K562 (cell line): ENCODE results near the gene GRAMD2A. TPM values are rescaled to one million over a fixed set of nuclear protein-coding genes. Genes with fewer than 3 reads are reported as not detected.

Experiments used
- polyA plus RNA-seq, 8 experiments: library from polyadenylated mRNA; depleted of rRNA in 4 of 8; stranded (reverse) in 5 of 8; unstranded in 3 of 8; fragments of >200 nt; fragmentation: Nextera tagmentation in 2 of 8; fragmentation: Illumina TruSeq in 1 of 8; extraction: Ambion mirVana in 2 of 8; extraction: Trizol in 1 of 8; gene quantifications; 2 replicates each; pipeline versions ENCODE4 v1.2.1 to v1.2.3, GENCODE V29; 2011 to 2014; ENCODE audit warnings: inconsistent platforms in 1 of 8, missing spikeins in 1 of 8
- total RNA-seq, 7 experiments: library from RNA; depleted of rRNA in 6 of 7; stranded (reverse); fragments of >200 nt in 6 of 7; fragmentation: Illumina TruSeq in 2 of 7; extraction: Trizol in 2 of 7; gene quantifications; 2 replicates each; pipeline versions ENCODE4 v1.2.1 to v1.2.3, GENCODE V29; 2011 to 2021; ENCODE audit warnings: low replicate concordance in 1 of 7
- TF ChIP-seq, protein P1 (sequence below), 2 experiments: fragments of 450-650 bp; formaldehyde crosslinking in 1 of 2; IDR thresholded peaks; 2 replicates each; pipeline versions ENCODE4 v1.4.0 to v1.6.1; 2014 to 2020; ENCODE audit warnings: mild to moderate bottlenecking in 2 of 2, borderline replicate concordance in 1 of 2, low read depth in 1 of 2

Gene GRAMD2A
- total and polyA plus RNA-seq, 9 of the 15 experiments (the other 6 are each of a cell fraction or from before 2014, with no cell fraction given): 0.08 to 0.22 TPM; not detected in 7

DNA sequence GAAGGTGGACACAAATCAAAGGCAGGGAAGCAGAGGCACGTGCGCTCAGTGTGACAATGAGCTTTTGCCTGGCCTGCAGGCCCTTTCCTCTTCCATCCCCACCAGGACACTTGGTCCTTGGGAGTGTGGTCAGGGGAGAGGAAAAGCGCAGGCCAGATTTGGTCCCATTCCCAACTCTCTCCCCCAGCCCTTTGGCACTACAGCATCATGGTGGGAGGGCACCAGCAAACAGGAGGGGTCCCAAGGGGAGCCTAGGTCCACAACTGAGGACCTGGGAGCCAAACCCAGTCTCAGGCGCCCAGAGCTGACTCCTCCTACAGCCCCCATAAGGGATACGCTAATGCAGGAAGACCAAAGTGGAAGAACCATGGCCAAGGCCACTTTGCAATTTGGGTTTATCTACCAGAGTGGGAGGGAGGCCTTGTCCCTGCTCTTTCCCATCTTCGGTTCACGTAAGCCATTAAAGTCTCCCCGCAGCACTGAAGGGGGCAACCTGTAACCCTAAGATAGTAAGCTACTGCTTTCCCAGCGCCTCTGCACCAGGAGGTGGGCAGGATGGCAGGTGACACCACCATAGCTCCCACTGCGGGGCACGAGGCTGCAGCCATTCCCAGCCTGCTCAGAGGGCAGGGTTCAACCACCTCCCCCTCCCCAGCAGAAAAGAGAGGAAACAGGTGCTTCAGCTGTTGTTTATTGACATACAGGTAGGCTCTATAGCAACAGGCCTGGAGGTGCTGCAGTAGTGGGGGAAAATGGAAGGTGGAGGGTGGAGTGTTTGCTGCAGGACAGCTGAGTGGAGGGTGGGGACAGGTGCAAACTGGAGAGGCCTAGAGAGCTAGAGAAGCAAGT, 993 bp upstream of the GRAMD2A start (continued):
- TF ChIP-seq, protein P1, sequence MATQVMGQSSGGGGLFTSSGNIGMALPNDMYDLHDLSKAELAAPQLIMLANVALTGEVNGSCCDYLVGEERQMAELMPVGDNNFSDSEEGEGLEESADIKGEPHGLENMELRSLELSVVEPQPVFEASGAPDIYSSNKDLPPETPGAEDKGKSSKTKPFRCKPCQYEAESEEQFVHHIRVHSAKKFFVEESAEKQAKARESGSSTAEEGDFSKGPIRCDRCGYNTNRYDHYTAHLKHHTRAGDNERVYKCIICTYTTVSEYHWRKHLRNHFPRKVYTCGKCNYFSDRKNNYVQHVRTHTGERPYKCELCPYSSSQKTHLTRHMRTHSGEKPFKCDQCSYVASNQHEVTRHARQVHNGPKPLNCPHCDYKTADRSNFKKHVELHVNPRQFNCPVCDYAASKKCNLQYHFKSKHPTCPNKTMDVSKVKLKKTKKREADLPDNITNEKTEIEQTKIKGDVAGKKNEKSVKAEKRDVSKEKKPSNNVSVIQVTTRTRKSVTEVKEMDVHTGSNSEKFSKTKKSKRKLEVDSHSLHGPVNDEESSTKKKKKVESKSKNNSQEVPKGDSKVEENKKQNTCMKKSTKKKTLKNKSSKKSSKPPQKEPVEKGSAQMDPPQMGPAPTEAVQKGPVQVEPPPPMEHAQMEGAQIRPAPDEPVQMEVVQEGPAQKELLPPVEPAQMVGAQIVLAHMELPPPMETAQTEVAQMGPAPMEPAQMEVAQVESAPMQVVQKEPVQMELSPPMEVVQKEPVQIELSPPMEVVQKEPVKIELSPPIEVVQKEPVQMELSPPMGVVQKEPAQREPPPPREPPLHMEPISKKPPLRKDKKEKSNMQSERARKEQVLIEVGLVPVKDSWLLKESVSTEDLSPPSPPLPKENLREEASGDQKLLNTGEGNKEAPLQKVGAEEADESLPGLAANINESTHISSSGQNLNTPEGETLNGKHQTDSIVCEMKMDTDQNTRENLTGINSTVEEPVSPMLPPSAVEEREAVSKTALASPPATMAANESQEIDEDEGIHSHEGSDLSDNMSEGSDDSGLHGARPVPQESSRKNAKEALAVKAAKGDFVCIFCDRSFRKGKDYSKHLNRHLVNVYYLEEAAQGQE (IDR thresholded peaks at IDR 0.05; ENCODE audit: borderline replicate concordance): no peak
- TF ChIP-seq, protein P1 (CRISPR knock-in tag; IDR thresholded peaks at IDR 0.05; ENCODE audit: low read depth): 0 out of 2 replicates have a peak, but pooled peaks have one; percentile 23
